DMS 273 (cell line): Measurements from ENCODE around the gene UBE2H.
"Not testable (repeated sequence)": the region's sequence is repeated elsewhere in the genome, so short reads cannot be mapped to it uniquely, and the experiment has no call there.

ENCODE experiments used
- DNase-seq: peaks from one replicate; lab custom pipeline; 2025; ENCODE audit not compliant: unreplicated experiment; lab: John Stamatoyannopoulos, UW

The UBE2H gene

DNA sequence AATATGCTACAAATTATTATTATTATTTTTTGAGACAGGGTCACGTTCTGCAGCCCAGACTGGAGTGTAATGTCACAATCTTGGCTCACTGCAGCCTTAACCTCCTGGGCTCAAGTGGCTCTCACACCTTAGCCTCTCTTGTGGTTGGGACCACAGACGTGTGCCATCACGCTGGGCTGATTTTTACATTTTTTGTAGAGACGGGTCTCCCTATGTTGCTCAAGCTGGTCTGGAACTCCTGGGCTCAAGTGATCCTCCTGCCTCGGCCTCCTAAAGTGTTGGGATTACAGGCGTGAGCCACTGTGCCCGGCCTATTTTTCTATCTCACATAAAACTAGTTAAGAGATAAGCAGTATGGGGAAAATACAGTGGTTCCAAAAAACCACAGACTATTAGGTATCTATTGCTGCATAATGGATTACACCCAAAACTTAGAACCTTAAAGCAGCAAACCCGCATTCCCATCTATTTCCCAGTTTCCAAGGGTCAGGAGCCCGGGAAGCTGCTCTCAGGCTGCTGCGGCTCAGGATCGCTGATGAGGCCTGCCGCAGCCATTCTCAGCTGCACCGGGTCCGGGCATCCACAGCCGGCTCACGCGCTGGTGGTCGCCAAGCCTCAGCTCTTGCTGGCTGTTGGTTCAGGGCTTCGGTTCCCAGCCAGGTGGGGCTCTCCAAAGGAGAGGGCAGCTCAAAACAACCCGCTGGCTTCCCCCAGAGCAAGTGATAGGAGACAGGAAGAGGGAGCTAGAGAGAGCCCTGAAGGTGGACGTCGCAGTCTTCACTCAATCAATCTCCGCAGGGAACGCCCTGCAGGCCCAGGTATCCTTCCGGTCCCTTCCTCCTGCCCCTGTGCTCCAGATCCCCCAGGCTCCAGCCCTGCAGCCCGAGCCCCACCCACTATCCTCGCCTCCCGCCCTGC lies 128.2 kb downstream of the UBE2H start:
- DNase-seq, result peak; percentile 93

DNA sequence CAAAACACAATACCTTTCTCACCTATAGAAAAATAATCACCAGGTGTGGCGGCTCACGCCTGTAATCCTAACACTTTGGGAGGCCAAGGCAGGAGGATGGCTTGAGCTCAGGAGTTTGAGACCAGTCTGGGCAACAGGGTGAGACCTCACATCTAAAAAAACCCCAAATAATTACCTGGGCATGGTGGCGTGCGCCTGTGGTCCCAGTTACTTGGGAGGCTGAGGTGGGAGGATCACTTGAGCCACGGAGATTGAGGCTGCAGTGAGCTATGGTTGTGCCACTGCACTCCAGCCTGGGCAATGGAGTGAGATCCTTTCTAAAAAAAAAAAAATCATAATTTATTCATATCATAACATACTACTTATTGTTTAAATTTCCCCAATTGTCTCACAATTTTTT lies 129.6 kb downstream of the UBE2H start:
- DNase-seq, result not testable (repeated sequence)

DNA sequence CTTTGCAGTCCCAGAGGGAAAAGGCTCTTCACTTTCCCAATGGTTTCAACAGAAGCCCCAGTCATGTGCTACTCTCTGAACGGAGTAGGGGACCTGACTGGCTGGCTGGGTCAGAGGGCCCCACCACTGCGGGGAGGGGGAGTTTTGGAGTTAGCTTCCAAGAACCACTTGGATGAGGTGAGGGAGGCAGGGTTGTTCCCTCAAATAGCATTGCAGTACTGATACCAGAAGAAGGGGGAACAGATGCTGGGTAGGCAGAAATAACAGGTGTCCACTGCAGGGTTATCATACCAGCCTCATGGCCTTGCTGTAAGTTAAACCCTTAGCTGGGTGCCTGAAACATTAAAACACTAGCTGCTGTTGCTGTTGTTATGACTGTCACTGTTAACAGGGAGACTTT lies 131.3 kb downstream of the UBE2H start:
- DNase-seq, result peak; percentile 76

DNA sequence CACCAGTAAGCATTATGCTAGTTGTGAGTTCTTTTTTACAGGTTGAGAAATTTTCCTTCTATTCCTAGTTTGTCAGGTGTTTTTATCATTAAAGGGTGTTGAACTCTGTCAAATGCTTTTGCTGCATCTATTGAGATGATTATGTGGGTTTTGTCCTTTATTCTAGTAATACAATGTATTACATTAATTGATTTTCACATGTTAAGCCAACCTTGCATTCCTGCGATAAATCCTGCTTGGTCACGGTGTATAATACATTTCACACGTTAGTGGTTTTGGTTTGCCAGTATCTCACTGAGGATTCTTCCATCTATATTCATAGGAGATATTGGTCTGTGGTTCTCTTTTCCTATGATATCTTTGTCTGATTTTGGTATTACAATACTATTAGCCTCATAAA lies 136.0 kb downstream of the UBE2H start:
- DNase-seq, result no peak

DNA sequence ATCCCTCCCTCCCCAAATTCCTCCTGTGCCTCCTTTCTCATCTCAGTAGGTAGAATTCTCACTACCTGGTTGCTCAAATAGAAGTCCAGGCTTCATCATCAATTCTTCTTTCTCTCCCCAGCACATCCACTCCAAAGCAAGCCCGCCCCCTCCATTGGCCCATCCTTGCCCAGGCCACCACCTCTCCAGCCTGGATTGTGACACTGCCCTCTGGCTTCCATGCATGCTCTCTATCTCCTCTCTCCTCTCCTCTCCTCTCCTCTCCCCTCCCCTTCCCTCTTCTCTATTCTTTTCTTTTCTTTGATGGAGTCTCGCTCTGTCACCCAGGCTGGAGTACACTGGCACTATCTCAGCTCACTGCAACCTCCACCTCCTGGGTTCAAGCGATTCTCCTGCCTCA lies 144.9 kb downstream of the UBE2H start:
- no peak for DNase-seq

DNA sequence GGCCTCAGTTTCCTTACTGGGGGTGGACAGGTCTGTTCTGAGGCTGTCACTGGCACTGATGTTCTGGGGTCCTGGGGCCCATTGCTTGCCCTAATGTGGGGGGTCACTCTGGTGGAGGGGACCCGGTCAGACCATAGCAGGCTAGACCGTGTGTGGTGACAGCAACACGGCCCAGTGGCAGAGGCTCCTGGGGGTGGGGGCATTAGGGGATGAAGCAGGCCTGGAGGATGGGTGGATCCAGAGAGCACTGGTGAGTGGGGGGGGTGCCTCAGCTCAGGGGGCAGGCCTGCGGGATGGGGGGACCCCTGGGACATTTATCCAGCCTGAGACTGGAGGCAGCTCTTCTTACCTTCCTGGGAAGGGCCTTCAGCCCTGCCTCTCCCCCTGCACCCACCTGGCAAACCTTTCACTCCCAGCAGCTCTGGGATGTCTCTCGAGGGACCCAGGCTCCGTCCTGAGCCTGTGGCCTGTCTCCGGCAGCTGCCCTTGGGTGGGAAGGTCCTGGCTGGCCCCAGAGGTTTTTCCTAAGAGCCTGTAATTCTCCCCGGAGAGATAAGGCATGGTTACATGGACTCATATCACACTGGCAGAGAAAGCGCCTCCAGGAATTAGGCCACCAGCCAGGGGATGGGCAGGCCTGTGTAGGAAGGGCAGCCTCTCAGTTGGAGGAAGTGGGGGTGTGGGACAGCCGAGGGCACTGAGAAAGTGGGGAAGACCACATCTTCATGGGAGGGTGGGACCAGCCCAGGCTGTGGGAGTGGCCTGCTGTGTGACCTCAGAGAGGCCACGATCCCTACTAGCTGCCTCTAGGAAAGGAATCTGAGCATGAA lies 147.7 kb downstream of the UBE2H start:
- no peak for DNase-seq

DNA sequence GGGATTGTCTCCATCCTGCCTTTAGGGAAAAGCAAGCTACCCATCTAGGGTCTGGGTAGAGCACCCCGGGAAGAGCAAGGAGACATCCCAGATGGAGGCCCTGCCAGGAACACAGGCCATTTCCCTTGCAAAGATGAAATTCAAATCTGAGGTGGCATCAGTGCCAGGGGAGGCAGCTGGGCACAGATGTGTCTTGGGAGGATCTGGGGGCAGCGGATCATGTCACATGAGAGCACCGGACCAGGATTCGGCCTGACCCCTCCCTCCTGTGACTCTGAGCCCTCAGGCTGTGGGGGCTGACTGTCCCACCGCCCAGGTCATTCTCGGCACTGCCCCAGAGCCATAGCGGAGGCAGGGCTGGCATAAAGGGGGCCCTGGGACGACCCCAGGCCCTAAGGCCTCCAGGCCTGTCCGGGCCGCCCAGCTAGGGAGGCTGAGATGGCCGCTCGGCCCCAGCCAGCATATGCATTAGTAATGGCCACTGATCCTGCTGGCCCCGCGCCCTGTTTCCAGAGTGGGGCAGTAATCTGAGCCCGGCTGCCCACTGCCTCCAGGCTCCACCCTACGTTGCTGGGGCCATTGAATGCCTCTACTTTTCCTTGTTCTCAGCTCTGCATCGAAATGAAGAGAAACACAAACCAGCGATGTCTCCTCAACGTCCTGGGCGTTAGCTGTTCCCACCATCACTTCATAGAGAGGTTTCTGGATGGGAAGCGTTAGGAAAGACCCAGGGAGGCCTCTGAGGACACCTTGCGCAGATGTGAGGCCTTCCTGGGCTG lies 148.5 kb downstream of the UBE2H start:
- no peak for DNase-seq

DNA sequence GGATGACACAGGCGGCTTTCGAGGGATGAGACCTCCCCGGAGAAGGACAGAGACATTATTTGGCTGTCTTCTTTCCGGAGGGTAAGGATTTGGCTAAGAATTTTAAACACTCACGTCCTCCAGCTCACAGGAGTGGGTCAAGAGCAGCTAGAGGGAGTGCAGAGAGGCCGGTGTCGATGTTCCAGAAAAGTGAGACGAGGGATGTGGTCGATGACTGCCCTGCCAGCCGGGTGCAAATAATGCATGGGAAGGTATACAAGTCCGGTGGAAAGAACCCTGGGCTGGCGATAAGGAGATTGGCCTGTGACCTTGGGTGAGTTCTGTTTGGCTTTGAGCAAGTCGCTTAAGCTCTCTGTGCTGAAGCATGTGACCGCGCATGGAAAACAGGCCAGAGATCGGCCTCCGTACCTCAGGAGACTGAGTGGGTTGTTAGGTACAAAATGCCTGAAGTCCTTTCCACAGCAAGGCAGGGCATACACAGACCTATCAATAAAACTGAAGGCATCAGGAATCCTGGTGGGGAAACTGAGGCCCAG lies 149.1 kb downstream of the UBE2H start:
- no peak for DNase-seq

DNA sequence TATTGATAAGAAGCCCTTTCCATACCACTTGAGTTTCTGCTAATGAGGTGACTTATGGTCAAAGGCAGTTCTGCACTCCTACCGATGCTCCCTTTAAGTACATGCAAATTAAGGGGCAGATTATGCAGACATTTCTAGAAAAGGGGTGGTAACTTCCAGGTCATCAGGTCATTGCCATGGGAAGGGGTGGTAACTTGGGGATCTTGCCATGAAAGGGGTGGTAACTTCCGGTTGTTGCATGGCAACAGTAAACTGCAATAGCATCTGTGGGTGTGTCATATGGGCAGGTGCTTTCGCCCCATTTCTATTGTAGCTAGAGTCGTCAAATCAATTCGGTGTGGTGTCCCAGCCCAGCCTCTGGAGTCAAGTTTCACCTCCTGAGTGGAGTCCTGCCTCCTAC lies 150.9 kb downstream of the UBE2H start:
- DNase-seq, result no peak

DNA sequence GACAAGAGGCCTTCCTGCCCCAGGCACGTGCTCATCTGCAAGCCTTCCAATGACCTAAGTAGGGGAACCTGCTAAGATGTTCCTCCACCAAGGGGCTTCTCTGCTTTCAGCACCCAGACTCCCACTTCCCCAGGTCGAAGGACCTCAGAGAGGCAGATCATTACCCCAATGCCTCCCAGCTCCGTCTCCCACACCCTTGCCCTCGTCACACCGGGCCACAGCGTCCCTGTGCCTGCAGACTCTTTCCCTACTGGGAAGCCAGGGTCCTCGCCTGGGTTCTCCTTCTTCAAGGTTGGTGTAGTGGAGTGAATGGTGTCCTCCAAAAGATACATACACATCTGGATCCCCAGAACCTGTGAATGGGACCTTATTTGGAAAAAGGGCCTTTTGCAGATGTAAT lies 151.9 kb downstream of the UBE2H start:
- DNase-seq, result no peak

DNA sequence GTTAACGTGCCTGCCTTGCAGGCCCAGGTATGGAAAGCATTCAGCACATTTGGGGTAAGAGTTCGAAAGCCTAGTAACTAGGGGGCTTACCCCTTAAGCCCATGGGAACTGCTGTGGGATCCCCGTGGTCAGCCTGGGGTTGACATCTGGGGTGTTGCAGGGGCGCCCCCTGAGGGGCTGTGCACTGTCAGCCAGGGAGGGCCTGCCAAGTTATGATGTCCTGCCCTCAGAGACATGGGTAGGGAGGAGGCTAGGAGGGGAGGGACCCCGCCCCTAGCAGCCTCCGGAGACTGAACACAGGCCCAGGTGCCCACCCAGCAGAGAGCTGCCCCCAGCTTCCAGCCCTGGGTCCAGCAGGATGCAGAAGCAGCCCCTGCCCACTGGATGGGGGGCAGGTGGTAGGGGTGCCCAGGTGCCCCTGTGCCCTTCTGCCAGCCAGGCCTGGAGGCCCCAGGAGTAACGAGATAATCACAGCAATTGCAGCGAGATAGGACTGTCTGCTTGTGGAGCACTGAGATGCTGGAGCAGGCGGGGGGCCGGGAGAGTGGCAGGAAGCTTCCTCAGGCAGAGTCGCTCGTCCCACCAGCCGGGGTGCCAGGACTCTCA lies 153.3 kb downstream of the UBE2H start:
- no peak for DNase-seq

DNA sequence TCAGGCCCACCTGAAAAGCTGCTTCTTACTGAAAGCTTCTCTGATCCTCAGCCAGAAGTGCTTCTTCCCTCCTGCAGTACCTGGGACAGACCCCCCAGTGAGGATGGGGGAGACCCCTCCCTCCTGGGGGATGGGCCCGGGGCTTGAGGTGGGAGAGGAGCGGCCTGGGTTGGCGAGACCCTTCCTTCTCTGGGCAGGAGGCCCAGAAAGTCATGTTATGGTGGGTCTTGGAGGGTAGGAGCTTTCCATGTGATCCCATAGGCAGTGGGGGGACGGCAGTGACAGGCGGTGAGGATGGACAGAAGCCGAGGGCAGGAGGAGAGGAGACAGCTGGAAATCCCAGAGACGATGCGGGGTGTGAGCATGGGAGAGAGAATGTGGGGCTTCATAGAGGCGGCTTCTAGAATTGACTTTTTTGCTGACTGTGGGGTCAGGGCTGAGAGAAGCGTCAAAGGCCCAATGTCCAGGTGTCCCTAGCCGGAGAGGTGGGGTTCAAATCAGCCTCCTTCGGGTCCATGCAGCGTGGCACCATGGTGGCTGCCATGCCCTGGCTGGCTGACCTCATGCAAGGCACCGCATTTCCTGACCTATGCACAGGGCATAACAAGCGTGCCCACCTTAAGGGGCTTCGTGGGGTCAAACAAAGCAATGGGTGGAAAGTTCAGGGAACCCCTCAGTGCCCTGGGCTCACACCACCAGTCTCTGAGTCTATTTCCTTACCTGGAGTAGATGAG lies 154.0 kb downstream of the UBE2H start:
- DNase-seq, result no peak

DNA sequence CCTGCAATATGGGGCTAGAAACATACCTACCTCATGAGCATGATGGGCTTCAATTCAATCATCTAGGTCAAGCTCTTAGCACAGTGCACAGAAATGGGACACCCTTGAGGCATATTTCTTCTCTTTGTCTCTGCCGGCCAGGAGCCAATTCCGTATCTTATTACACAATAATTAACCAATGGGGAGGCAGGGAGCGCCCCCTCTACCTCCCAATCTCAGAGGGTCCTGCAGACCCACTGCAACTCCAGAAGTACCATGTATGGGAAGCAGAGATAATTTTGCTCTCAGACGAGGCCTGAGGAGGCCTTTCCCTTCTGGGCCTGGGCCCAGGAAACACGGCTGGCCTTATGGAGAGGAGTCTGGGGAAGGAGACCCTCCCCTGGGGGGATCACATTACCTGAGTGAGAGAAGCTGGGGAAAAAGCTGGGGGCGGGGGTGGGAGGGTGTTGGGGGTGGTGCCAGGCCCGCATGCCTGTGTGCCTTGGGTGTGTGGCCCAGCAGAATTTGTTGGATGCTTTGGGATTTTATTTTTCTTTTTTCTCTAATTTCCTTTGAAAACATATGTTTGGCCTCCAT lies 155.5 kb downstream of the UBE2H start:
- peak; percentile 86 for DNase-seq

DNA sequence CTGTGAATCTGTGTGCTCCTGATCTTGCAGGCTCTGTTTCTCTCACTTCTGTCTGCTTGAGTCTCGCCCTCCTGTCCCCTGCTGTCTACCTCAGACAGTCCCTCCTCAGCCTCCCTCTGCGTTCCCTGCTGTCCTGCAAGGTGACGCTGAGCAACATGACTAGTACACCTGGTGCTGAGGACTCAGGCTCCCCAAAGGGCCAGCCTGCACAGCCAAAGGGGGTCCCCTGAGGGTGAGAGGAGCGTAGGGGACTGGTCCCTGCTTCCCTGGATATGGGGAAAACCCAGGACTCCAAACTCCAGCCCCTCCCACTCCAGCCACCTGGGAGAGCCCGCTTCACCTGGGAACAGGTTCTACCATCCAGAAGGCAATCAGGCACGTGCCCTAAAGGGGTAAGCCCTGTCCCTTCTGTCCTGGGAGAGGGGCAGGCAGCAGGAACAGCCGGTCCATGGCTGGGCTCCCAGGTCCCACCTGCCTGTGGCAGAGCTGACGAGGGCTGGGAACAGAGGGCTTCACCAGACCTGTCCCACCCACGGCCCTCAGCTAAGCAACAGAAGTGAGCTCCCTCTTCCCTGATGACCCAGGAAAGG lies 156.5 kb downstream of the UBE2H start:
- DNase-seq, result no peak

DNA sequence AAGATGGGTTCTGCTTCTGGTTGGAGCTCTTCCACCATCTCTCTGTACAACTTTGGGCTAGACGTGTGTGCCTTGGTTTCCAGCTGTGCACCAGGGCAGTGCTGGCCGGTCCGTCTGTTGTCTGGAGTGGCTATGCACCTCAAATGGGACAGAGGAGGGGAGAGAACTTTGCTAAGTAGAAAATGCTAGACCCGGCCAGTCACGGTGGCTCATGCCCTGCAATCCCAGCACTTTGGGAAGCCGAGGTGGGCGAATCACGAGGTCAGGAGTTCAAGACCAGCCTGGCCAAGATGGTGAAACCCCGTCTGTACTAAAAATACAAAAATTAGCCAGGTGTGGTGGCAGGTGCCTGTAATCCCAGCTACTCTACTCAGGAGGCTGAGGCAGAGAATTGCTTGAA lies 158.3 kb downstream of the UBE2H start:
- DNase-seq, result not testable (repeated sequence)

DNA sequence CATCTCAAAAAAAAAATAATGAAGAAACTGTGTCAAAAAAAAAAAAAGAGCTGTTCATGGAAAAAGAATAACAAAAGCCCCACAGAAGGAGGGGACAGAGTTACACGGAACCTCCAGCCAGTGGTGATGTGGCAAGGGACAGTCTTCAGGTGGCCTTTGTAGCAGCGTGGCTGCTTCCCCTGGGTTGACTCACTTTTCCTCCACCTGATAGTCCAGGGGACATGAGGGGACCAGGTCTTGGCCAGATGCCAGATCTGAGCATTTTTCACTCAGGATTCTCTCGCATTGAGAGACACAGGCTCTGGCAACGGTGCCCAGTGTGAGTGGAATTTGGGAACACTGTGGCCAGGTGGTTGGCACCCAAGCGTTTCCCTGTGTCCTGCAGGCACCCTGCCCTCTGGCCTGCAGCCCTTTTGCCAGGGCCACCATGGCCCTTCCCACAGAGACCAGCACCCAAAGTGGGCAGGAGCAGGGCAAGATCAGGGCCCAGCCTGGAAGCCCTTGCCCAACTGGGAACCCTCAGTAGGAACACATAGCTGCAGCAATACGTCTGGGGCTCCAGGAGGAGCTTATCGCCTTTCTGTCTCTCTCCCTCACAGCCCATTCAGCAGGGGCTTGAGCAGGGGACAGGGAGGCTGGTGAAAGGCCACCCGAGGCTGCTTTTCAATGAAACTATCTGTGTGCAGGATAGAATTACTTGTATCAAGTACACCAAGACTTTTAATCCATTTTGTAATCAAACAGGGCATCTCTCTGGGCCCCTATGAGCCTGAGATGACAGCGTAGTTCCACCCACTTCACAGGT lies 159.1 kb downstream of the UBE2H start:
- DNase-seq, result no peak

DNA sequence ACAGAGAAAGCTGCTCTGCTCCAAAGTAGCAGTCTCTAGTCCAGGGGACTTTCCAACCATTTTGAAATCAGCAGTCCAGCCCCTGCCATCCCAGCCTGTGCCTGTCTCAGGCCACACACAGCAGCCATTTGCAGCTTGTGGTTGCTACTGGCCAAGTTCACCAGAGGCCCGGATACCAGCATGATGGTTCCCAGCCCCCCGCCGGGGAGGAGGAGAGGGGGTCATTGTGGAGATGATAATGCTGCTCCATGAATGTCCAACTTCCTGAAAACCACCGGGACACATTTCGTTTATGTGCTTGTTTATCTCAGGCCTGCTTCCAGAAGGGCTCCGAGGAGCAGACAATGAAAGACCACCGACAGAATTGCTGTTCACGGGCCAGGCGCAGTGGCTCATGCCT lies 160.0 kb downstream of the UBE2H start:
- no peak for DNase-seq

DNA sequence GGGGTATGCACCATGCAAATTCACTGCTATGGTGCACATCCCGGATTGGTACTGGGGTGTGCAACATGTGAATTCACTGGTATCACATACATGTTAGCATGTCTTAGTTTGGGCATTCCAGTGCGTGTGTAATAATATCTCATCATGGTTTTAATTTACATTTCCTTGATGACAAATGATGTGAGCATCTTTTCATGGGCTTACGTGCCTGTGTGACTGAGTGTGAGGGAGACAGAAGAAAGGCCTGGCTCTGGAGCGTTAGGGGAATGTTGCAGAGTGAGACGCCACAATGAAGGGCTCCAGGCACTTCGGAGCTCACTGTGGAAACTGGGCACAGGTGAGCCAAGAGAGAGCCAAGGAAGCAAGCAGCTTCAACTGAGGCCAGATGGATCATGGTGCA lies 162.6 kb downstream of the UBE2H start:
- no peak for DNase-seq
